IPS-18a (cell line): ENCODE results near the gene TSPEAR.

ENCODE experiments used
- H3K27ac ChIP-seq: one replicate; pipeline ENCODE4 v1.5.1; 2013; ENCODE audit warnings: low read length
- H3K27me3 ChIP-seq: one replicate; pipeline ENCODE4 v1.6.1; 2013; ENCODE audit warnings: mild to moderate bottlenecking, low read length; ENCODE audit not compliant: control insufficient read depth, insufficient read depth
- H3K36me3 ChIP-seq: one replicate; pipeline ENCODE4 v1.6.1; 2013; ENCODE audit warnings: low read depth, low read length; ENCODE audit not compliant: control insufficient read depth
- H3K4me1 ChIP-seq: one replicate; pipeline ENCODE4 v1.6.1; 2013; ENCODE audit warnings: low read depth, low read length; ENCODE audit not compliant: control insufficient read depth
- H3K4me3 ChIP-seq: one replicate; pipeline ENCODE4 v1.5.1; 2013; ENCODE audit warnings: low read length
- H3K9ac ChIP-seq: one replicate; pipeline ENCODE4 v1.6.1; 2013; ENCODE audit warnings: mild to moderate bottlenecking, low read length, moderate library complexity
- H3K9me3 ChIP-seq: one replicate; pipeline ENCODE4 v1.6.1; 2013; ENCODE audit warnings: low read depth, low read length; ENCODE audit not compliant: control insufficient read depth

TSPEAR gene

DNA sequence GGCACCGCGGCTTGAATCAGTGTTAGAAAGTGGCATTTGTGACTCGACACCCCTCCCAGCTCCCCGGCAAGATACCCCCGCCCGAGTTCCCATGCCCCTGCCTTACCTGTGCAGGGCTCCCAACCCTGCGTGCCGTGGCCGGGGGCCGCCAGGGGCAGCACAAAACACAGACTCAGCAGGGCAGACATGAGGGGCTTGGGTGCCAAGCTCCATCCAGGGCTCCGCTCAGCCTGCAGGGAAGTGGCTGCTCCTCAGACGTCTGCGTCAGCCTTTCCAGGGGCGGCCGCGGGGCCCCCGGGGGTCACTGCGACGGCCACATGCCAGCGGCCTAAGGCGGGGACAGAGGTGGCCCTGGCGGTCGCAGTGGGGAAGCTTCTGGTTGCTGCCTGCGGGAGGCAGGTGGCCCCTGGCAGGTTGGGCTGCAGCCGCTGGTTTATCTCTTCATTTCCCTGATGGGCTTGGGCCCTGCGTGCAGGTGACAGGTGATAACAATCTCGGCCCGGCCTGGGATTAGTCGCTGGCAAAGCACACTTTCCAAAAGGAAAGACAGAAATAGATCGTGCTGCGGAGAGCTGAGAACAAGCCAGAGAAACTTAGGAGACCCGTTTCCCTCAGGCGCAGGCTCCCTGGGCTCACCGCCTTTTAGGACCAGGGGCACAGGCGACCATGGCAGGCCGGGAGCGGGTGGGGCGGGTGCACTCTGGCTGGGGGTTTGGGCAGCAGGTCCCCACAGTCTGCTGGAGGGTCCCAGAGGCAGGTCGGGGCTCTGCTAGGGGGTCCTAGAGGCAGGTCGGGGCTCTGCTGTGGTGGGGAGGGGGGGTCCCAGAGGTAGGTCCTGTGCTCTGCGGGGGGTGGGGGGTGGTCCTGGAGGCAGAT, at the start of gene TSPEAR:
Gene TSPEAR (minus strand): TSS at position 246 of the 876 bp plus-strand sequence. CDS start 58 bp downstream, at position 188.
- peaks cover 57% of the 10 kb centered on the region for H3K4me1 ChIP-seq

DNA sequence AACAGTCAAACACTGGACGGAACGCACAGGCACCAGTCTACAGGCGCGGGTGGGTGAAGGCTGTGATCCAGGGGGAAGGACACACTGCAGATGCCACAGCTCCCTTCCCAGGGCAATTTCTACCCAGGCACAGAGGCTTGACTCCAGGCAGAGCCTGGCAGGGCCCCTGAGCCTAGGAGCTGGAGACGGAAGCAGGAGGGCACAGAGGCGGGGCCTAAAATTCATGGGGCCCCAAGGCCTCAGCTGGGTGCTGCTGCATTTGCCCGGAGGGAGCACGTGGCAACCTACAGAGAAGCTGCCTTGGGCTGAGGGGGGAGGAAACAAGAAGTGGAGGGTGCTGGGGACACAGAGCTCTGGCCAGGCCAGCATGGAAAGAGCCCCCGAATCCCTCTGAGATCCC, 49.0 kb upstream of the TSPEAR start:
- no peaks in the 10 kb centered on the region for H3K36me3 ChIP-seq
- H3K27ac ChIP-seq: no peak overlapping the region
- H3K9ac ChIP-seq: no peak overlapping the region
- H3K4me1 ChIP-seq: peaks cover 1% of the 10 kb centered on the region
- H3K9me3 ChIP-seq: no peaks in the 10 kb centered on the region
- no peaks in the 10 kb centered on the region for H3K27me3 ChIP-seq
- H3K4me3 ChIP-seq: no peak overlapping the region

More for the DNA sequence above, at the start of gene TSPEAR:
- Histone ChIP-seq H3K36me3 (no peaks in the 10 kb centered on the region), H3K27me3 (peaks cover 85% of the 10 kb centered on the region), H3K4me3 (peak within 1 kb of the TSS; percentile 65), H3K9ac (no peak within 1 kb of the TSS), H3K9me3 (no peaks in the 10 kb centered on the region), H3K27ac (no peak within 1 kb of the TSS)

DNA sequence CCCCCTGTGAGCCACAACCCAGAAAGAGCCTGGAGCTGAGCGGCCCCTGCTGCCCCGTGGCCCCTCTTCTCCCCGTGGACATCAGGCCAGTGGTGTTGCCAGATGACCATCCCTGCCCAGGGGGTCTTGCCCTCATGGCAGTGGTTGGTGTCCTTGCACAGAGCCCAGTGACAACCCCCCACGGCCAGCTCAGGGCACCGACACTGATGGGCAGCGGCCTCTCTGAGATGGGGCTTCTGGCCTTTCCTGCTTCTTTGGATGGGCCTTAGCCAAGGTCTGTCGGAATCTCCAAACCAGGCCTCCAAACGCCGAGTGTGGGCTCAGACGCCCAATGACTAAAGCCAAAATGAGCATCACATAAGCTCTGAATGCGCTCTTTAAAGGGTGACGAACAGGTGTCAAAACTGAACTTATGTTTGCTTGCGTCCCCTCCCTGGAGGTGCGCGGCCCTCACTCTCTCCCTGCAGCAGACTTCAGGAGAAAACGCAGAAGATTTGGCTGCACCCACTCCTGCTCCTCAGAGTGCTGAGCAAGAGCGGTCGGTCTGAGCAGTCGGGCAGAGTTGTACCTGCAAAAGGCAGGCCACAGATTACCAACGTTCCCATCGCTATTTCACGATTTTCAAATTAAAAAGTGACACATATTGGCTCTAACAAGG, 48.4 kb upstream of the TSPEAR start:
- H3K4me3 ChIP-seq: no peak overlapping the region
- no peaks in the 10 kb centered on the region for H3K9me3 ChIP-seq
- H3K4me1 ChIP-seq: no peaks in the 10 kb centered on the region
- H3K36me3 ChIP-seq: no peaks in the 10 kb centered on the region
- H3K27ac ChIP-seq: no peak overlapping the region
- H3K9ac ChIP-seq: no peak overlapping the region
- no peaks in the 10 kb centered on the region for H3K27me3 ChIP-seq

DNA sequence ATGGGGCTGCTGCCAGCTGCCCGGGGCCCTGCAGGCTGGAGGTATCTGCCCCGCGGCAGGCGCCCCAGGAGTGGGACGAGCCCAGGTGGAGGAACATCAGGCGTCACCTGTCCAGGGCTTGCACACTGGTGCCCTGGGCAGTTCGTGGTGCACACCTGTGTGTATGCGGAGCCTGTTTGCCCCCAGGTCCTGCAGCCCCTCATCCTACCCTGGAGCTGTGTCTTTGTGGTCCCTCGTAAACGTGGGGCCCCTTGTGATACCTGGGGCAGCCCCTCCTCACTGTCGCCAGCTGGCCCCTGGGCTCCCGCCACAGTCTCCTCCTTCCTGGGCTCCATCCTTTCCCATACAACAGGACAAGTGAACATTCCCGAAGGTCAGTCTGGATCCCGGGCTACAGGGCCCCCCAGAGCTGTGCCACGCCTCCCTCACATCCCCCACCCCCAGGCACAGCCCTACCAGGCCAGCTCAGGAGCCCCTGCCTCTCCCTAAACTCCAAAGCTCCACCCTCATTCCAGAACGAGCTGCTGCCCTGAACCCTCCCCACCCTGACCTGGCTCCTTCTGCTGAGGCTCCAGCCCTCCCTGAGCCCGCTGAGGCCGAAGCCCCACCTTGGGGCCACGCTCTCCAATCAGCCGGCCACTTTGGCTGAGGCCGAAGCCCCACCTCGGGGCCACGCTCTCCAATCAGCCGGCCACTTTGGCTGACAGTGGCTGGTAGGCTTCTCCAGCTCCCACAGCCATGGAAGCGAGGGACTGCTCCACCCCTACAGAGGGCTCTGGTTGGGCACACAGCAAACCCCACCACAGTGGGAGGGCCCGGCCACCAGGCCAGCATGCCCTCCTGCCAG, 47.6 kb upstream of the TSPEAR start:
- H3K9me3 ChIP-seq: no peaks in the 10 kb centered on the region
- no peaks in the 10 kb centered on the region for H3K27me3 ChIP-seq
- H3K27ac ChIP-seq: no peak overlapping the region
- no peaks in the 10 kb centered on the region for H3K4me1 ChIP-seq
- H3K4me3 ChIP-seq: no peak overlapping the region
- H3K9ac ChIP-seq: no peak overlapping the region
- H3K36me3 ChIP-seq: no peaks in the 10 kb centered on the region

DNA sequence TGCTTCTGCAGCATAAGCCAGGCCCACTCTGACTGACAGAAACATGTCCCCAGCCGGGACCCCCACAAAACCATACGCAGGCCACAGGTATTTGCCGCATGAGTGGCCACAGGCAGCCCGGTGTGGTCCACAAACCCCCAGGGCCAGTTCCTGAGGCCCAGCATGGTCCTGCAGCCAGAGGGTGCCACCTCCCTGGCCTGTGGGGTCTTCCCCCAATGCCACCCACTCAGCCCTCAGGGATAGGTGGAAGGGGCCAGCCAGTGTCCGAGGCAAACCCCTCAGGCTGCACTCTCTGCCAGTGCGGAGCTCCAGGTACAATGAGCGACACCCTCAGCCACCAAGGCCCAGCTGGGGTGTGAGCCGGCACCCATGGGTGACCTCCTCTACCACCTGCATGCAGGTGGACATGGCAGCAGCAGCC, 46.8 kb upstream of the TSPEAR start:
- Histone ChIP-seq H3K4me1 (no peaks in the 10 kb centered on the region), H3K4me3 (no peak overlapping the region), H3K27me3 (no peaks in the 10 kb centered on the region), H3K9me3 (no peaks in the 10 kb centered on the region), H3K36me3 (no peaks in the 10 kb centered on the region), H3K9ac (no peak overlapping the region), H3K27ac (no peak overlapping the region)

DNA sequence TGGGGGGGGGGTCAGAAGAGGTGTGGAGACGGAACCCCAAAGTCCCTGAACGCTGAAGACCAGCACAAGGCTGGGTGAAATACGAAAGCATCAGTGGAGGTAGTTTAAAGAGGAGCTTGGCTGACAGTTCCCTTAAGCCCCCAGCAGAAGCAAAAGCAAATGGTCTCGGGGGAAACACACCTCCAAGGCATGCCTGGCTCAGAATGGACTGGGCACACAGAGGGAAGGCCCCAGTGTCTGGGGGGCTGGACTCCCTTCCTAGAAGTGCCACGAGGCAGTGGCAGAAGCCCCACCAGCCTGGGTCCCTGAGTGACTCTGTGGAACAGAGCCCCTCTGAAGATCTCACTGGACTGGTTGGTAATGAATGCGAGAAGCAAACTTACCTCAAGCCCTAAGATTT, 46.4 kb upstream of the TSPEAR start:
- H3K36me3 ChIP-seq: no peaks in the 10 kb centered on the region
- no peak overlapping the region for H3K9ac ChIP-seq
- peaks cover 2% of the 10 kb centered on the region for H3K4me1 ChIP-seq
- H3K27ac ChIP-seq: no peak overlapping the region
- no peaks in the 10 kb centered on the region for H3K9me3 ChIP-seq
- no peaks in the 10 kb centered on the region for H3K27me3 ChIP-seq
- H3K4me3 ChIP-seq: no peak overlapping the region

DNA sequence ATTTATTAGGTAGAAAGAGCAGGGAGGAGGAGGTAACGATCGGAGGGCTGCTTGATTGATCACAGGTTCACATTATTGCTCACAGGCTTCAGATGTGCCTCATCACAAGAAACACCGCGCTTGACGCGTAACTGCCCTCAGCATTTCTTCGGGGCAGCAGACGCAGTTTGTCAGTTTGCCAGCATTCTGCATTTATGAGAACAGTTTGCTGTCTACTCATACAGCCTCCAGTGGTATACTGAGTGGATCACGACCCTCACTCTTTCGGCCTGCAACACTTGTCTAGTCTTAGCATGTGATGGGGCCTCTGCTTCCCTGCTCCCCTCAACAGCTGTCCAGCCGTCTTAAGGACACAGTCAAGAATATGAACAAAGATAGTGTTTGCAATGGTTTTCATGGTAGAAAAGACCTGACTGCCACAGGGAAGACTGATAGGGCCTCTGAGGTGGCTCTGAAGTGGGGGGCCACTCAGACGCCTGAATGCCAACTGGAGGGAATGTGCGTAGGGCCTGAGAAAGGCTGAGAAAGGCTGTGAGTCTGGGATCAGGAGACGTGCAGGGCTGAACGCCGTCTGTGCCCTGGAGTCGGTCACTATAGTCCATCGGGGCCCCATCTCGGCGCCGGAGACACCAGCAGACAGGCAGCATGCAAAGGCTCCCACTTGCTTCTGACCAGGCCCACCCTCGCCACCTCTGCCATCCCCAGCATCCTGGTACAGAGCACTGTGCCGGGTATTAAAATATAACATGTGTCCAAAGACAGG, 45.2 kb upstream of the TSPEAR start:
- H3K9me3 ChIP-seq: no peaks in the 10 kb centered on the region
- H3K9ac ChIP-seq: no peak overlapping the region

DNA sequence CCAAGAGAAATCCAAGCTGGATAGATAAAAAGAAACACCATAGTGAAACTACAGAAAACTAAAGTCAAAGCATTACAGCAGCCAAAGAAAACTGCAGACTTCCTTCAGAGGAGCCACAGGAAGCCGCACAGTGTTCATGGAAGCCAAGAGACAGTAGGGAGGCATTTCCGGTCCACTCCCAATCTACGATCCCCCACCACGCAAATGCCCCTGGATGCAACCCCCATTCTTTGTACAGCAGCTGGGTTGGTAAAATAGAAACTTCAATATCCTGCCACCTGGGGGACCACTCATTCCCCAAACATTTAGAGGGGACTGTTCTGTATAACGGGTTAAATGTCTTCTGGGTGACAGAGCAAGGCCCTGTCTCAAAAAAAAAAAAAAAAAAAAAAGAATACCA, 43.9 kb upstream of the TSPEAR start:
- Histone ChIP-seq H3K9ac (no peak overlapping the region), H3K27ac (no peak overlapping the region), H3K4me1 (peaks cover 8% of the 10 kb centered on the region), H3K36me3 (no peaks in the 10 kb centered on the region), H3K9me3 (no peaks in the 10 kb centered on the region), H3K4me3 (no peak overlapping the region), H3K27me3 (no peaks in the 10 kb centered on the region)

More for the DNA sequence above, 45.2 kb upstream of the TSPEAR start:
- H3K4me3 ChIP-seq: no peak overlapping the region
- H3K4me1 ChIP-seq: peaks cover 8% of the 10 kb centered on the region
- no peak overlapping the region for H3K27ac ChIP-seq
- H3K27me3 ChIP-seq: no peaks in the 10 kb centered on the region
- no peaks in the 10 kb centered on the region for H3K36me3 ChIP-seq

DNA sequence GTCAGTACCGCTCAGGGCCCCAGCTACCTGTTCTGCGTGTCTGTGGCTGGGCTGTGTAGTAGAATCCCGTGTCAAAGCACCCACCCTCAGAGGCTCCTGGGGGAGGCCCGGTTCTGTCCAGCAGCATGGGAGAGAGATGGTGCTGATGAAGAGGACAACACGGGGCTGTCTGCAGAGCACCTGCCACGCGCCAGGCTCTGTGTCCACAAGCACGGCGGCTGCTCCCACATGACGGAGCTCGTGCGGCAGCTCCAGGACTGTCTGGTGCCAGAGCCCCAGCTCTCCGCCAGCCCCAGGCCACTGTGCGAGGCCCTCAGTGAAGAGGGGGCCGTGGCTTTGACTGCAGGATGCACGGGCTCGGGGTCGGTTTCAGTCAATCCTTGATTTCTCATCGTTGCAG, 42.0 kb upstream of the TSPEAR start:
- H3K27ac ChIP-seq: no peak overlapping the region
- H3K27me3 ChIP-seq: no peaks in the 10 kb centered on the region
- no peak overlapping the region for H3K9ac ChIP-seq
- no peaks in the 10 kb centered on the region for H3K36me3 ChIP-seq
- no peaks in the 10 kb centered on the region for H3K9me3 ChIP-seq
- no peak overlapping the region for H3K4me3 ChIP-seq
- peaks cover 18% of the 10 kb centered on the region for H3K4me1 ChIP-seq

DNA sequence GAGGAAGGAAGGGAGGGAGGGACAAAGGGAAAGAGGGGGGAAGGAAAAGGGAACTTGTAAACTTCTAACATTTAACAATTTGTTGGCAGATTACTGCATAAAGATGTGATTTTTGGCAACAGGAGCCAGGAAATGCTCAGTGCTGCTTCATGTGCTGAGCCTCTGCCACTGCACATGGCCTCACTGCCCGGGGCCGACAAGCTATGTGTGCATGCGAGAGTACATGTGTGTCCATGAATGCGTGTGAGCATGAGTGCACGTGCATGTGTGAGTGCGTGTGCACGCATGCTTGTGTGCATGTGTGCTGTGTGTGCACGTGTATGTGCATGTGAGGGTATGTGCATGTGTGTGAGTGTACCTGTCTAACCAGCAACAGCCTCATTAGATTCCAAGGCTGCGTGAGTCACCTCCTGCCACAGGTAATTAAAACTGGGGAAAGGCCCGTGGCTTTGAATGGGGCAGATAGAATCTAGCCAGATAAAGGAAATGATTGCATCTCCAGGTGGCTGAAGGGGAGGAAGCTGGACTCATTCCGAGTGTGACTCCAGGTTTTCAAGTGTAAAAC, 41.4 kb upstream of the TSPEAR start:
- Histone ChIP-seq H3K27ac (no peak overlapping the region), H3K9me3 (no peaks in the 10 kb centered on the region), H3K9ac (no peak overlapping the region), H3K4me1 (peaks cover 24% of the 10 kb centered on the region), H3K27me3 (no peaks in the 10 kb centered on the region), H3K4me3 (no peak overlapping the region), H3K36me3 (no peaks in the 10 kb centered on the region)
